ENCODE results near the gene P3H2.
"Not testable (repeated sequence)": the region's sequence is repeated elsewhere in the genome, so short reads cannot be mapped to it uniquely, and the experiment has no call there.

P3H2 gene

GRCh38 chr3:190120269-190121060 is at the start of gene P3H2:
P3H2 (minus strand) TSS chr3:190120897; CDS start chr3:190120731, 166 bp downstream.
- DNase-seq (ENCODE audit: low read depth in 4 of 4, low spot score in 1 of 4) = peak in 2 of 4 experiments; percentile 2 to 21

GRCh38 chr3:190169877-190170276 is 49.2 kb upstream of the P3H2 start:
- no peak for DNase-seq (ENCODE audit: low read depth in 4 of 4, low spot score in 1 of 4)

GRCh38 chr3:190169243-190169642 is 48.5 kb upstream of the P3H2 start:
- no peak for DNase-seq (ENCODE audit: low read depth in 4 of 4, low spot score in 1 of 4)

GRCh38 chr3:190167936-190168680 is 47.4 kb upstream of the P3H2 start:
- no peak for DNase-seq (ENCODE audit: low read depth in 4 of 4, low spot score in 1 of 4)

- no peak for DNase-seq (ENCODE audit: low read depth in 4 of 4, low spot score in 1 of 4)
Observed at GRCh38 chr3:190166948-190167347, 46.3 kb upstream of the P3H2 start.

- DNase-seq (ENCODE audit: low read depth in 4 of 4, low spot score in 1 of 4) = no peak
Observed at GRCh38 chr3:190165253-190165652, 44.6 kb upstream of the P3H2 start.

- not testable (repeated sequence) for DNase-seq (ENCODE audit: low read depth in 4 of 4, low spot score in 1 of 4)
Observed at GRCh38 chr3:190162013-190162412, 41.3 kb upstream of the P3H2 start.

- DNase-seq (ENCODE audit: low read depth in 4 of 4, low spot score in 1 of 4) = no peak
Observed at GRCh38 chr3:190159902-190160435, 39.3 kb upstream of the P3H2 start.

GRCh38 chr3:190158261-190158660 is 37.6 kb upstream of the P3H2 start:
- DNase-seq (ENCODE audit: low read depth in 4 of 4, low spot score in 1 of 4) = no peak

- DNase-seq (ENCODE audit: low read depth in 4 of 4, low spot score in 1 of 4) = no peak
Observed at GRCh38 chr3:190155752-190156151, 35.1 kb upstream of the P3H2 start.

GRCh38 chr3:190150681-190151080 is 30.0 kb upstream of the P3H2 start:
- no peak for DNase-seq (ENCODE audit: low read depth in 4 of 4, low spot score in 1 of 4)

GRCh38 chr3:190149830-190150619 is 29.3 kb upstream of the P3H2 start:
- not testable (repeated sequence) for DNase-seq (ENCODE audit: low read depth in 4 of 4, low spot score in 1 of 4)

GRCh38 chr3:190144793-190145192 is 24.1 kb upstream of the P3H2 start:
- not testable (repeated sequence) for DNase-seq (ENCODE audit: low read depth in 4 of 4, low spot score in 1 of 4)

- no peak for DNase-seq (ENCODE audit: low read depth in 4 of 4, low spot score in 1 of 4)
Observed at GRCh38 chr3:190142041-190142440, 21.3 kb upstream of the P3H2 start.

- no peak for DNase-seq (ENCODE audit: low read depth in 4 of 4, low spot score in 1 of 4)
Observed at GRCh38 chr3:190139365-190139764, 18.7 kb upstream of the P3H2 start.

- DNase-seq (ENCODE audit: low read depth in 4 of 4, low spot score in 1 of 4) = no peak
Observed at GRCh38 chr3:190132371-190132770, 11.7 kb upstream of the P3H2 start.

- DNase-seq (ENCODE audit: low read depth in 4 of 4, low spot score in 1 of 4) = no peak
Observed at GRCh38 chr3:190131329-190131728, 10.6 kb upstream of the P3H2 start.

GRCh38 chr3:190130696-190131095 is 10.0 kb upstream of the P3H2 start:
- DNase-seq (ENCODE audit: low read depth in 4 of 4, low spot score in 1 of 4) = no peak

GRCh38 chr3:190130037-190130436 is 9.3 kb upstream of the P3H2 start:
- DNase-seq (ENCODE audit: low read depth in 4 of 4, low spot score in 1 of 4) = no peak

GRCh38 chr3:190127797-190128196 is 7.1 kb upstream of the P3H2 start:
- no peak for DNase-seq (ENCODE audit: low read depth in 4 of 4, low spot score in 1 of 4)

GRCh38 chr3:190127195-190127594 is 6.5 kb upstream of the P3H2 start:
- no peak for DNase-seq (ENCODE audit: low read depth in 4 of 4, low spot score in 1 of 4)

Data from stimulated activated CD4-positive, alpha-beta T cell treated with anti-CD3 and anti-CD28 coated beads, Interleukin-1b, Interleukin-23, amount 100 ng/mL, for 24 hours (primary cell).